NCI-H2171 (cell line): ENCODE data around the gene ZNF618.

ENCODE experiments used
- DNase-seq: peaks from one replicate; lab custom pipeline; 2025; lab: John Stamatoyannopoulos, UW

ZNF618 gene

DNA sequence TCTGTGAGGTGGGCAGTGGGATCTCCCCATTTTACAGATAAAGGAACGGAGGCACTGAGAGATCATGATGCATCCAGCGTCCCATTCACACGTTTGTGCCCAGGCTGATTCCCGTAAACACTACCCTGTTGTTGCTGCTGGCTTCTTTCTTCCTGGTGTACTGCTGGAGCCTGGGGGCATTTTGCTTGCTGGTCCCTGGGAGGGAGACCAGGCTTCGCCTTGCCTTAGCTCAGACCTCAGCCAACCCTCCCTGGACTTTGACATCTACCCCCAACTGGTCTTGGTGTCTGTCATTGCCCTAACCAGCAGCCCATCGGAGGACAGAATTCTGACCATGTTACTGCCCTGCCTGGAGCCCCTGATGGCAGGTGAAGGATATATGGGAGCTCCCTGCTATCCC lies 82.4 kb downstream of the ZNF618 start:
- no peak for DNase-seq

DNA sequence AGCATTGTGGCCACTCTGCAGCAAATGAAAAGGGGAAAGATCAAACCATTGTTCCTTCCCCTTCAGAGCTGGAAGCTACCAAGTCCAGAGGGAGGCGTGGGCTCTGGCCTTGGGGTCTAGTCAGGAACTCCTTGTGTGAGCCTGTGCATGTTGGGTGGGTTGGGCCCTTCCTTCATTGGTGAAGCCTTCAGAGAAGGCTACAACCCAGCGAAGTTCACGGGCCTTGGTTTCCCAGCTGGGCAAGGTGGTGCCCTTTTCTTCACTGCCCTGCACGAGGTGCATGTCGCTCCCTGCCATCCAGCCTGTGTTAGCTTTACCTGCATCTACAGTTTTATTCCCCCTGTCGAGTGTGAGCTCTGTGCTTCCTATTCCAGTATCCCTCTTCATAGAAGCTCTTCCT lies 84.7 kb downstream of the ZNF618 start:
- no peak for DNase-seq

DNA sequence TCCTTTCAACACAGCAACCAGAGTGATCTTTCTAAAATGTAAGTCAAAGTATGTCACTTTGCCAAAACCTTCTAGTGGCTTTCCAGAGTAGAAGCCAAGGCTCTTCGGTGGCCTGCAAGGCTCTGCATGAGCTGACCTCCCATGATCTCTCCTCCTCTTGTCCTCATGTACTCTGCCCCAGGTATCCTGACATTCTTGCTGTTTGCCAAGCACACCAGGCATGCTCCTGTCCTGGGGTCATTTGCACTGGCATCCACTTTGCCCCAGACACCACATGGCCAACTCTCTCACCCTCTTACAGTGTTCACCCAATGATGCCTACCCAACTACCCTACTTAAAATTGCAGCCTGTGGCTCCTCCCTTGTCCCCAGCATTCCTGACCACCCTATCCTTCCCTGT lies 86.3 kb downstream of the ZNF618 start:
- no peak for DNase-seq

DNA sequence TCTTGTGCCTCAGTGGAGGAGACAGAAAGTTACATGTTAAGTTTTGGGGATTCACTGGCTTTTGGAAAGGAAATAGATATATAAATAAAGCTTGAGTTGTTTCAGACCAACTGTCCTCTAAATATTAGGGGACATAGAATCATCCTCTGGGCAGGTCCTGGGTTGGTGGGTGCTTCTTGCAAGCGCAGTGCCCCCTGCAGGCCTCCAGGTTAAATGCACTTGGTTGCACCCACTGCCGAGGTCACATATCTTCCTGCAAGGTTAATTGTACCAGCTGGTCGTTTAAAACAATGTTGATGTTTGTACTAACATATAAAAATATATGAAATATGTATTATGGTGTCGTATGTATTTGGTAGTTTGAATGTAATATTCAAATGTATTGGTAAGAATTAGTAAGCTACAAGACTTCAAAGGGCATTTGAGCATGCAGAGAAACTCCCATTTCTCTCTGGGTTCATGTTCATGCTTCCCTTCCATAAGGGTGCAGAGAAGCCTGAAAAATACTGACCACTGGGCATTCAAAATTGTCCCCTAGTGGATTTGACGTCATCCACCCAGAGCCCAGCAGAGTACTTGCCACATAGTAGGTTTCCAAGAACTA lies 87.0 kb downstream of the ZNF618 start:
- no peak for DNase-seq

DNA sequence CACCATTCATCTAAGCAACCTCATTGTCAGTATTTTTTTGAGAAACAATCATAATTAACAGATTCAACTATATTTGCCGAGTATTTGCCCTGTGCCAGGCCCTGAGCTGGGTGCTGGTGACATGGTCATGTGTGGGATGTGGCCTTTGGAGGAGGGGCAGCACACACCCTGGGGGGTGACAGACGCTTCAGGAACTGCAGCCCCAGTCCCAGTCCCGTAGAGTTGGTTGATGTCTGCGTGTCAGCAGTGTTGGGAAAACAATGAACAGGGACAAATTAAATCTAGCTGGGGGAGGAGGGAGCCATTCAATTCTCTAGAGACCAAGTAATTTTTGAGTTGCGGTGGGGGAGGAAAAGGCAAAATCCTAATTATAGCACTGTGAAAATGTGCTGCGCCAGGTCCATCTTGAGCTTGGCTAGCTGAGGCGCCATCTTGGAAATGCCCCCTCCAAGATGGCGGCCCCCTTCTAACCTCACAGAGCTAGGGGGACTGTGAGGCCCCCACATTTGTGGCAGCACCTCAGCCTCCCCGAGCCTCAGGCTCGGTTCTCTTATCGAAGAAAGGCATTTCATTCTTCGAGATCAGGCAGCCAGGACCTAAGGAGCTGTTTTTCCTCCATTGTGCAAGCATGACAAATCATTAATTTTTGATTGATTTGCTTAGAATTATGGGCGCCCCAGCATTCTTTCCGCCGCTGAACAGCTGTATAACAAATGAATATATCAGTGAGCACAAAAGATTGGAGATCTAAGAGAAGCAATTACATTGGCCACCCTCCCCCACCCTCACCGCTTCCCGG lies 87.8 kb downstream of the ZNF618 start:
- DNase-seq = no peak

DNA sequence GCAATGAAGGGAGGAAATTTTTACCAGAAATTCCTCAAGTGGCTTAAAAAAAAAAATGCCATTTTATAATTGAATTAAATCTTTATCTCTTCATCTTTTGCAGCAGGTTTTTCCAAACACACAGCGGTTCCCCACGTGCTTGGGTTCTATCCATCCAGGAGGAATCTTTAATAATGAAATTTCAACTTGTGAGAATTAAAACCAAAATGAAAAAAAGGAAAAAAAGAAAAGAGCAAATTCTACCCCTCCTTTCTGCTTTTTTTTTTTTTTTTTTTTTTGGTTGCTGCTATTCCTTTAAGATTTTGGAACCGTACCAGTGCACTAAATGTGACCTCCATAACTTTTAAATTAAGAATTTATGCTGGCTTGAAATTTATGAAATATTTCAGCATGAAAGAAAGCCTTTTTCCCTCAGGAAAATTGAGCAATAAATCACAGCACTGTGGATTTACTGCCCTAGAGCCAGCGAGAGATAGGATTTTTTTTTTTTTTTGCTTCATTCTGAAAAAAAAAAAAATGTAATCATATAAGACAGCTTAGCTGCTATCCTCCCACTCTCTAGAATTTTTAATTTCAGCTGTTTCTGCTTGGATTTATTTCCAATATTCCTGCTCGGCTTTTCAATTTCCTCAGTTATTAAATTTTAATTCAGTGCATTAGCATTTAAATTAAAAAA lies 88.5 kb downstream of the ZNF618 start:
- no peak for DNase-seq

DNA sequence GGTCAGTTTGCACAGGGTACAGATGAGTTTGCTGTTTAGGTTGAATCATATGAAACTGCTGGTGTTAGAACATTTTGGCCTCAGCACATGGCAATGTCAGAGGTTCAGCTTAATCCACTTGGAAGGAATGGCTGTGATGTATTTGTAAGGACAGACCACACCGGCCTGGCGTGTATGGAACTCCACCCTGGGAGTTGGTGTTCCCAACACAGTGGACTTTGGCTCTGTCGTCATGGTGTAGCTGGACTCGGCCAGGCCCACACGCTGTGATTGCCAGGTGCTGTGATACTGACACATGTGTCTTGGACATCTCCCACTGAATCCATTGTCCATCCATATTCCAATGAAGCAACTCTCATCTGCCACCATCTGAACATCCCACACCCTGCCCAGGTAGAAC lies 90.3 kb downstream of the ZNF618 start:
- no peak for DNase-seq

DNA sequence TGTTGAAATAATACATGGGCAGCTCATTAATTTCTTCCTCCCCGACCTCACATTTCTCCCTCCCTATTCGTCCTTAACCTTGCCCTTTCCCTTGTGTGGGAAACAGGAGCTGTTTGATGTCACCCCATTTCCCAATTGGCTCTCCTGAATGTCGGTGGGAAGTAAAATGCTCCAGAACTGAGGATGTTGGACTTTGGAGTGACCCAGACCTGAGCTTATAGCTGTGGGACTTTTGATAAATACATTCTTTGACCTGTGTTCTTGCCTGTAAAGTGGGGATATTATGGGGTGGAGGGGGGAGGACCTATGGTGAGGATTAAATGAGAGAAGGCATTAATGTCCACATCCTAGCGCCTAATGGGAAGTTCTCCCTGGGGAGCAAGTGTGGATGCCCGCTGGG lies 91.3 kb downstream of the ZNF618 start:
- DNase-seq = no peak

DNA sequence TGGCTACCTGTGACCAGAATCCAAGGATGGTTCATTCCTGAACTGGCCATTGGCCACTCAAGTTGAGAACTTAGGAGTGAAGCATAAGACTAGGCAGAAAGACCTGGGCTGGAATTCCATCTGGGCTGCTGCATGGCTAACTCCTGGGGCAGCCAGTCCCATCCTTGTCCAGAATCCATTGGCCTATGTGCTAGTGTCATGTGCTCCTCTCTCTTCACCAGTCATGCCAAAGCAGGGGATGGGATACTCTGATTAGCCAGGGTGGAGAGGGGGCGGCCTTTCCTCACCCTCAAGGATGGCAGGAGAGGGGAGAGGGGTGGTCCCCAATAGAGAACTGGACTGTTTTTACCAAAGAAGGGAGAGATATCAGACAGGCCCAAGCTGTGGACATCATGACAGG lies 93.2 kb downstream of the ZNF618 start:
- no peak for DNase-seq

DNA sequence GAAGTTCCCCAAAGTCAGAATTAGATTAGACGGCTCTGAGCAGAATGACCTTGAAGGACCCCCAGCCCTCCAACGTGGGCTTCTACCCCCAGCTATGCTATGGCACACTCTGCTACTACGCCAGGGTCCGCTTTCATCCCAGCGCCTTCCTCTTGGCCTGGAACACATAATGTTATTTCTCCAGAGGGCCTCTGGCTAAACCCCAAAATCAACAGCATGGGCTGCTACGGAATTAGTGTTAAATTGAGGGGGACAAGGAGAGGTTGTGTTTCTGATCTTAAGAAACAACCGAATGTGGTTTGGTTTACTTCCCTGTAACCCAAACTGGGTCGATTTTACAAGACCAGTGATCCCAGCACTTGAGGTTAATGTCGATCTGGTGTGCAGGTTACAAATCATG lies 97.1 kb downstream of the ZNF618 start:
- DNase-seq = no peak

DNA sequence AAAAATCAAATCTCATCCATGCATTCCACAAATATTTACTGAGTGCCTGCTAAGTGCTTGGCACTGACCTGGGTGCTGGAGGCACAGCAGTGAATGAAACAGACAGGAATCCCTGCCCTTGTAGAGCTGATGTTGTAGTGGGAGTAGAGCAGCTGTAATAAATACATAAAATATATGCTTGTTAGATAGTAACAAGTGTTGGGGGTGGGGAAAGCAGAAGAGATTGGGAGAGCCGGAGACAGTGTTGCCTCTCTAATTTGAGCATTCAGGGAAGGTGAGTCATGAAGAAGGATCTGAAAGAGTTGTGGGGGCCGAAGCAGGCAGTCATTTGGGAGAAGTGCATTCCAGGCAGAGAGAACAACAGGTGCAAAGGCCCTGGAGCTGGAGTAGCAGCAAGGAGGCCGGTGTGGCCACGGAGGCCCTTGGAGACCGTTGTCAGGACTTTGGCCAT lies 97.9 kb downstream of the ZNF618 start:
- DNase-seq = no peak

DNA sequence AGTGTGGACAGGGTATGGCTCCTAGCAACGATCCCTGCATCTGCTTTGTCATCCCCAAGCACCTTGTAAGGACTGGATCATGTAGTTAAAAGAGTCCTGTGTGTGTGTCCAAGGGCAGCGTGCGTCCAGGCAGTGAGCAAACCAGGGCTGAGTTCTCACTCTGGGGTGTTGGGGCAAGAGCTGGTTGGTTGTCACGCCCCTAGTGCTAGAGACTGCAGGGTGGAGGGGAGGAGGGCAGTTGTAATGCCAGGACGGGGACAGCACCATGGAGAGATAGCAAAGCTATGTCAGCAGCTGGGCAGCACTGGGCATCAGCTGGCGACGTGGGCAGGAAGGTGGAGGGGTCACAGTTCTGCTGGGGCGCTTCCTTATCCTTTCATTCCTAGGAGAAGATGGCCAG lies 100.8 kb downstream of the ZNF618 start:
- no peak for DNase-seq

DNA sequence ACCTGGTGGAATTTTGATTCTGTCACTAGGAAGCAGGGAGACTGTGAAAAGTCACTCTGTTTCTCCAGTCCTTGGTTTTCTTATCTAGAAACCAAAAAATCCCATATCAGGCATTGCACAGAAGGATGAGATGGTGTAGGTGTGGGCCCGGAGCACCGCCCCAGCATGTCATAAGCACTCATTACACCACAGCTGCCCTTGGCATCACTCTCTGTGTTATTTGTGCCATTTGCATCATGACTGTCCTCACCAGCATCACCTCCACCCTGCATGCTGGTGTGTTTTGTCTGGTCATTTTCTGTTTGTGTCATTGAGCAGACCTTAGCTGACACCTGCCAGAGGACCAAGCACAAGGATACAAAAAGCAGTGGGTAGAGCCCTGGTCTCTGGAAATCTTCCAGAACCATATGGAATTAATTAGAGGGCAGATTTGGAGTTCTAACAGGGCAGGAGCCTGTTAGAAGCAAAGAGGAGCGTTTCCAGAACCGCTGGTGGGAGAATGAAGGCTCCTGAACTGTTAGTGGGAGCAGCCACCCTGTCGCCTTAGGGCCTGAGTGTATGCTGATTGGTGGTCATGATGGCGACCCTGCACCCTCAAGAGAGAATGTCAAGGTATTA lies 102.7 kb downstream of the ZNF618 start:
- no peak for DNase-seq

DNA sequence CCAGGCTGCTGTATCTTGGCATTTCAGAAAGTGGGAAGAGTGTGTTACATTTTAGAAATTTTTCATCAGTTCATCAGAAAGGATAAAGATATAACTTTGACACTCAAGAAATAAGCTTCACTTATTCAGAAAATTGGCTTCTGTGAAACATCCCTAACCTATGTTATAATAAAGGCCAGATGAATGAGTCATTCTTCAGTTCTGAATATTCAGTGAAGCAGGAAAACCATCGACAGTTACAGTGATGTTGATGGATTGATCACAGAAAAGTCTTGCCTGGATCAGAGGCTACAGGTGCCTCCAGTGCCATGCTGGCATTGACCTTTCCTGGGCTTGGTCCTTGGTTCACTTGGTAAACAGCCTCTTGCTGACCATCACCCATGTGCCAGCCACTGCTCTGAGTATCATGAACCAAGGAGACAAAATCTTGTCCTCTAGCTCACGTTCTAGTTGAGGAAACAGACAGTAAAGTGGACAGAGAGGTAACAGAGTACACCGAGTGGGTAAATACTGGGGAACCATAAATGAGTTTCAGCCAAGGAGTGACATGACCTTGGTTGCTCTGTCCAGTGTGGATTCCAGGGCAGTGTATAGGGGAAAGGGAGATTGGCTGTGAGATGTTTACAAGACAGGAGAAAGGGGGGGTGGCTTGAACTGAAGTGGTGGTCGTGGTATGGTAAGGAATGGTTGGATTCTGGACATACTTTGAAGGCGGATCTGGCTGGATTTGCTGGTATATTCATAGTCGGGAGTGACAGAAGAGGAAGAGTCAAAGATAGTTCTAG lies 103.4 kb downstream of the ZNF618 start:
- no peak for DNase-seq

DNA sequence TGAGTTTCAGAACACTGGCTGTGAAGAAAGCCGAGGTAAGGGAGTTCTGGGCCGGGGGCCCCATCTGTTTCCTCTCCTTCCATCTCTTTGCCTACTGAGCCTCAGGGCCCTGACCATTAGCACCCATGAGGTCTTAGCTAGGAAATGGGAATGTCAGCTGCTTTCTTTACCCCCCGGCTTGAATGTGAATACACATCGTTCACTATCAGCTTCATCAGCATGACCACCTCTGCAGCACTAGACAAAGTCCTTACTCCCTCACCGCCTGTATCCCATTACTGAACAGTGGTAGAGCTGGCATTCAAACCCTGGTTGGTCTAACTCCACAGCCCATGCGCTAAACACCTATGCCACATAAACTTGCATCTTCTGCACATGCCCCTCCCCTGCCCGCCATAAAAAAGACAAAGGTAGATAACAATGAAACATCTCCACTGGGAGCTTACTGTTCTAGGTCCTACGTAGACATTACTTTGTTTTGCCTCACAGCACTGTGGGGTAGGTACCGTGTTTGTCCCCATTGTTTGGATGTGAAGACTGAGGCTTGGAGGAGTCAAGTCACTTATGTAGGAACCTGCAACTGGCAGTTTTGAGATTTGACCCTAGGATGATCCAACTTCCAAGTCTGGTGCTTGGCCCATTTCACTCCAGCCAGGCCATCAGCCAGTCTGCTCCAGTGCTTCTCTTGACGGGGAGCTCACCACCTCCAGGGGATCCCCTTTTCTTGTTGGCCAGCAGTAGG lies 108.7 kb downstream of the ZNF618 start:
- DNase-seq = no peak

DNA sequence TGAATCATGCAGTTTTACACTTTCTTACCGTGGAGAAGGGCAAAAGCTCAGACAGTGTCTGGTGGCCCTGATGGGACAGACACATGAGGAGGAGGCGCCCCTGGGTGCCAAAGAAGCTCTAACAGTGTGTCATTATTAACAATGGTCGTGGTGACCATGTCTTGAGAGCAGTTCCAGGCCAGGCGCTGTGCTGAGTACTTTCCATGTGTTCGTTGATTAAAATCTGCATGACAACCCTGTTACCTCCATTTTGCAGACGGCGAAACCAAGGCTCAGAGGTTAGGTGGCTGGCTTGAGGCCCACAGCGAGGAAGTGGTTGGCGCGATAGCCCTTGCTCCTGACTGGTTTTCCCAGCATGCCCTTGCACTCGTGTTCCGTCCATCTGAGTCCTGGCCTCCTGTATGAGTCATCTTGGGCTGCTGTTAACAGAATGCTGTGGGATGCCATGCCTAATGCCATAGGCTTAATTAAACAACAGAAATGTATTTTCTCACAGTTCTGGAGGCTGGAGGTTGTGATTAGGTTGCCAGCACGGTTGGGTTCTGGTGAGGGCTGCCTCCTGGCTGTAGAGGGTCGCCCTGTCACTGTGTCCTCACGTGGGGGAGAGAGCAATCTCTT lies 110.0 kb downstream of the ZNF618 start:
- no peak for DNase-seq

DNA sequence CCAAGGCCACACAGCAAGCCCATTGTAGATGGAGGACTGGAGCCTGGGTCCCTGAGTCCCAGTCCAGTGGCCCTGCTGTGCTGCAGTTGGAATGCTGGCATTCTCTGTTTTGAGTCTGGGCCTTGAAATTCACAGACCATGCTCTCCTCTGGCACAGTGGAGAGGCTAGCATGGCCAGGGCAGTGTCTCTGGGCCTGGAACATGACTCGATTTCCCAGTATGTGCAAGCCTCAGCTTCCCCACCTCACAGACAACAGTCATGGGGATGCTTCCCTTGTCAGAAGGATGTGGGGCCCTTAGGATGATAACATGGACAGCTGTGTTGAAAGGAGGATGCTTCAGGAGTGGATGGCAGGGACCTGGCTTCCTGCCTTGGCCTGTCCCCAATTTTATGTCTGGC lies 110.8 kb downstream of the ZNF618 start:
- DNase-seq = no peak

DNA sequence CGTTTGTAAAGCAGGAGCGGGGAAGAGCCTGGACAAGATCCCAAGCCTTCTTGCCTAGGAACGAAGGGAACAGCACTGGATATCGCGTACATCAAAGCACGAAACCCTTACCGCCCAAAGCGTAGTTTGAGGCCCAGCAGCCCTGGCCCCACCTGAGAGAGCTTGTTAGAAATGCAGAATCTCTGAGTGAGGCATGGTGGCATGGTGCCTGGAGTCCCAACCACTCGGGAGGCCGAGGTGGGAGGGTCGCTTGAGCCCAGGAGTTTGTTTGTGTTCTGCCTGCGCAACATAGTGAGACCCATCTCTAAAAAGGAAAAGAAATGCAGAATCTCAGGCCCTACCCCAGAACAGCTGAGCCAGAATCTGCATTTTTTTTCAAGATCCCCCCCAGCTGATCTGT lies 111.4 kb downstream of the ZNF618 start:
- no peak for DNase-seq

DNA sequence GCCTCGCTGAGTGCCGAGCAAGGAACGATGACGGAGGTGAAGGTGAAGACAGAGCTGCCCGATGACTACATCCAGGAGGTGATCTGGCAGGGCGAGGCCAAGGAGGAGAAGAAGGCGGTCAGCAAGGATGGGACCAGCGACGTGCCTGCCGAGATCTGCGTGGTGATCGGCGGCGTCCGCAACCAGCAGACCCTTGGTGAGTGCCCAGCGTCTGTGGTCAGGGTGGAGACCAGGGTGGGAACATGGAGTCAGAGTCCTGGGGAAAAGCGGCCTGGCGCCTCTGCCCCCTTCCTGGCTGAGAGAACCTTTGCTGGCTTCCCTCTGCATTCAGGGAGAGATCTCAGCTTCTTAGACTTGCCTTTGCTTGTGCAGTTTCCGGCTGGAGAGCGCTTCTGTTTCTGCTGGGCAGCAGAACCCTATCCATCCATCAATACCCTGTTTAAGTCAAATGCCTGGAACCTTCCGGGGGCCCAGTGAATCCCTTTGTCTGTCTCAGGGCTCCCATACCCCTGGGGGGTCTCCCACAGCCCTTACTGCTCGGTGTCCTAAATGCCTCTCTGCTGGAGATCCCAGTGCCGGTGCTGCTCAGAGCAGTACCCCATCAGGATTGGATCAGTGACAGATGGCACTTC lies 112.4 kb downstream of the ZNF618 start:
- DNase-seq = no peak

DNA sequence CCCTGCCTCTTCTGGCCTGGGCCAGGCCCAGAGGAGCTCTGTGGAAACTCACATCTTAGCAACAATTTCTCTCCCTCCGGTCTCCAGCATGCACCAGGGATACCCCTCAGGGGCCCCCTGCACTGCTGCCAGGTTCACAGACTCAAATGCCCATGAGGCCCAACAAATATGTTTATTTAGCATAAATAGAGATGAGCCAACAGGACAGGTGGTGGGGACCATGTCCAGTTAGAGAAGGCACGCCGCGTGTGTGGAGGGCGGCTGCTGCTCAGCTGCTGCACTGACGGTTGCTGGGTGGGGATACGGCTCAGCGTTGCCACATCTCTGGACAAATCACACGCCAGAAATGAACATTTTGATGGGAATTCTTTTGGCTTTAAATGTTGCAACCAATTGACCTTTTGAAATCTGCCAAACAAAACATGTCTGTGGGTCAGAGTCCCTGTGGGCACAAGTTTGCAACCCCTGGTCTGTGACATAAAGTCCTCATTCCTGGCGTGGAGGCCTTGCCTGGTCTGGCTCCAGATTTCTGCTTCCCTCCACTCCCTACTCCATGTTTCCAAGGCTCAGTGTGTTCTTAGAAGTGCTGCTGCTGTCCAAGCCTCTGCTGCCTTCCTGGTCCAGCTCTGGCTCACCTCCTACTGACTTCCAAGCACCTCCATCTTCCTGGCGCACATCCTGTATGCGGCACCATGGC lies 113.1 kb downstream of the ZNF618 start:
- DNase-seq = no peak
